ENCODE data around the gene YWHAB. TPM values are rescaled to one million over a fixed set of nuclear protein-coding genes. Genes with fewer than 3 reads are reported as not detected.

YWHAB gene
- total RNA-seq, 2 donors from 2014 or later = 183 to 193 TPM

GRCh38 chr20:44841955-44842354, 43.5 kb upstream of the YWHAB start:
- Histone ChIP-seq H3K4me1 (ENCODE audit: control insufficient read depth, insufficient read depth, low read length) (no peaks in the 10 kb centered on the region), H3K27ac (ENCODE audit: low read depth, low read length) (no peak overlapping the region), H3K4me3 (ENCODE audit: low read length) (no peak overlapping the region), H3K9me3 (ENCODE audit: control insufficient read depth, low read length) (no peaks in the 10 kb centered on the region), H3K27me3 (ENCODE audit: control insufficient read depth, insufficient read depth, low read length, poor library complexity, severe bottlenecking) (no peaks in the 10 kb centered on the region), H3K36me3 (ENCODE audit: control insufficient read depth, insufficient read depth, low read length) (no peaks in the 10 kb centered on the region), H3K9ac (ENCODE audit: extremely low read depth, low read length, poor library complexity, severe bottlenecking) (no peak overlapping the region)
- Mint-ChIP-seq H3K36me3 (ENCODE audit: low read depth) (no peaks in the 10 kb centered on the region), H3K9me3 (peaks cover 8% of the 10 kb centered on the region), H3K27me3 (ENCODE audit: insufficient read depth) (peaks cover 6% of the 10 kb centered on the region), H3K4me3 (no peak overlapping the region), H3K4me1 (no peaks in the 10 kb centered on the region), H3K27ac (no peak overlapping the region)
- WGBS, 2 experiments (ENCODE audit: insufficient coverage in 1 of 2, insufficient read length in 1 of 2) = 89 to 100% methylated on average over 5 to 6 of the region's 6 CpGs
- no peak for DNase-seq
- TF ChIP-seq, protein P1, sequence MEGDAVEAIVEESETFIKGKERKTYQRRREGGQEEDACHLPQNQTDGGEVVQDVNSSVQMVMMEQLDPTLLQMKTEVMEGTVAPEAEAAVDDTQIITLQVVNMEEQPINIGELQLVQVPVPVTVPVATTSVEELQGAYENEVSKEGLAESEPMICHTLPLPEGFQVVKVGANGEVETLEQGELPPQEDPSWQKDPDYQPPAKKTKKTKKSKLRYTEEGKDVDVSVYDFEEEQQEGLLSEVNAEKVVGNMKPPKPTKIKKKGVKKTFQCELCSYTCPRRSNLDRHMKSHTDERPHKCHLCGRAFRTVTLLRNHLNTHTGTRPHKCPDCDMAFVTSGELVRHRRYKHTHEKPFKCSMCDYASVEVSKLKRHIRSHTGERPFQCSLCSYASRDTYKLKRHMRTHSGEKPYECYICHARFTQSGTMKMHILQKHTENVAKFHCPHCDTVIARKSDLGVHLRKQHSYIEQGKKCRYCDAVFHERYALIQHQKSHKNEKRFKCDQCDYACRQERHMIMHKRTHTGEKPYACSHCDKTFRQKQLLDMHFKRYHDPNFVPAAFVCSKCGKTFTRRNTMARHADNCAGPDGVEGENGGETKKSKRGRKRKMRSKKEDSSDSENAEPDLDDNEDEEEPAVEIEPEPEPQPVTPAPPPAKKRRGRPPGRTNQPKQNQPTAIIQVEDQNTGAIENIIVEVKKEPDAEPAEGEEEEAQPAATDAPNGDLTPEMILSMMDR (conservative IDR thresholded peaks at IDR 0.05) = no peak

DNA sequence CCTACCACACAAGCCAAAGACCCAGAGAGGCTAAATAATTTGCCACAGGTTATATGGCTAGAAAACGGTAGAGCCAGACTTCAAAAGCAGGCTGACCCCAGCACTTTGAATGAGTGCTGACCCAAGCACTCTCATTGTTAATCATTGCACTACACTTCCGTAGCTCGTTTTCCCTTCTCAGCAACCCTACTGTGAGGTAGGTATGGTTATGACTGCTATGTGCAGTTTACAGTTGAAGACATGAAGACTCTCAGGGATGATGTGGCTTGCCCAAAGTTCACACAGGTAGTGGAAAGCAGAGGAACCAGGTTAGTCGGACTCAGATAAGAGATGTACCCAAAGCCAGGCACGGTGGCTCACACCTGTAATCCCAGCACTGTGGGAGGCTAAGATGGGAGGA, 41.6 kb upstream of the YWHAB start:
- no peak for DNase-seq
- 88 to 93% methylated on average over 3 to 5 of the region's 5 CpGs for WGBS, 2 experiments (ENCODE audit: insufficient coverage in 1 of 2, insufficient read length in 1 of 2)
- no peak overlapping the region for H3K9ac ChIP-seq (ENCODE audit: extremely low read depth, low read length, poor library complexity, severe bottlenecking)

GRCh38 chr20:44848254-44849015, 37.1 kb upstream of the YWHAB start:
- peaks cover 5% of the 10 kb centered on the region for H3K9me3 Mint-ChIP-seq
- Histone ChIP-seq H3K27ac (ENCODE audit: low read depth, low read length) (no peak overlapping the region), H3K4me1 (ENCODE audit: control insufficient read depth, insufficient read depth, low read length) (peaks cover 7% of the 10 kb centered on the region), H3K4me3 (ENCODE audit: low read length) (no peak overlapping the region), H3K27me3 (ENCODE audit: control insufficient read depth, insufficient read depth, low read length, poor library complexity, severe bottlenecking) (no peaks in the 10 kb centered on the region), H3K9ac (ENCODE audit: extremely low read depth, low read length, poor library complexity, severe bottlenecking) (no peak overlapping the region), H3K9me3 (ENCODE audit: control insufficient read depth, low read length) (no peaks in the 10 kb centered on the region), H3K36me3 (ENCODE audit: control insufficient read depth, insufficient read depth, low read length) (no peaks in the 10 kb centered on the region)
- no peak for DNase-seq
- H3K27me3 Mint-ChIP-seq (ENCODE audit: insufficient read depth) = peaks cover 4% of the 10 kb centered on the region
- TF ChIP-seq, protein P1 (conservative IDR thresholded peaks at IDR 0.05) = no peak
- H3K36me3 Mint-ChIP-seq (ENCODE audit: low read depth) = no peaks in the 10 kb centered on the region
- H3K4me1 Mint-ChIP-seq = peaks cover 5% of the 10 kb centered on the region
- peak overlapping the region; percentile 27 for H3K27ac Mint-ChIP-seq
- no peak overlapping the region for H3K4me3 Mint-ChIP-seq
- 87% methylated on average over 3 to 4 of the region's 4 CpGs for WGBS, 2 experiments (ENCODE audit: insufficient coverage in 1 of 2, insufficient read length in 1 of 2)

More for the DNA sequence above, 41.6 kb upstream of the YWHAB start:
- Mint-ChIP-seq H3K27ac (no peak overlapping the region), H3K4me3 (no peak overlapping the region), H3K9me3 (peaks cover 8% of the 10 kb centered on the region), H3K27me3 (ENCODE audit: insufficient read depth) (peaks cover 6% of the 10 kb centered on the region), H3K36me3 (ENCODE audit: low read depth) (no peaks in the 10 kb centered on the region), H3K4me1 (no peaks in the 10 kb centered on the region)
- Histone ChIP-seq H3K9me3 (ENCODE audit: control insufficient read depth, low read length) (no peaks in the 10 kb centered on the region), H3K27ac (ENCODE audit: low read depth, low read length) (no peak overlapping the region), H3K36me3 (ENCODE audit: control insufficient read depth, insufficient read depth, low read length) (no peaks in the 10 kb centered on the region), H3K27me3 (ENCODE audit: control insufficient read depth, insufficient read depth, low read length, poor library complexity, severe bottlenecking) (no peaks in the 10 kb centered on the region), H3K4me3 (ENCODE audit: low read length) (no peak overlapping the region), H3K4me1 (ENCODE audit: control insufficient read depth, insufficient read depth, low read length) (no peaks in the 10 kb centered on the region)
- TF ChIP-seq, protein P1 (conservative IDR thresholded peaks at IDR 0.05) = no peak

Measured in endodermal cell (in vitro differentiated cells).